SW480 (cell line): ENCODE data around the gene RBBP8NL.
A peak's percentile ranks its signal among the peaks of the same experiment; 100 is the strongest.

Source experiments
- DNase-seq: peaks from one replicate; pipeline ENCODE4 v3.0.0-alpha.2; 2016; ENCODE audit warnings: low spot score

Gene RBBP8NL

DNA sequence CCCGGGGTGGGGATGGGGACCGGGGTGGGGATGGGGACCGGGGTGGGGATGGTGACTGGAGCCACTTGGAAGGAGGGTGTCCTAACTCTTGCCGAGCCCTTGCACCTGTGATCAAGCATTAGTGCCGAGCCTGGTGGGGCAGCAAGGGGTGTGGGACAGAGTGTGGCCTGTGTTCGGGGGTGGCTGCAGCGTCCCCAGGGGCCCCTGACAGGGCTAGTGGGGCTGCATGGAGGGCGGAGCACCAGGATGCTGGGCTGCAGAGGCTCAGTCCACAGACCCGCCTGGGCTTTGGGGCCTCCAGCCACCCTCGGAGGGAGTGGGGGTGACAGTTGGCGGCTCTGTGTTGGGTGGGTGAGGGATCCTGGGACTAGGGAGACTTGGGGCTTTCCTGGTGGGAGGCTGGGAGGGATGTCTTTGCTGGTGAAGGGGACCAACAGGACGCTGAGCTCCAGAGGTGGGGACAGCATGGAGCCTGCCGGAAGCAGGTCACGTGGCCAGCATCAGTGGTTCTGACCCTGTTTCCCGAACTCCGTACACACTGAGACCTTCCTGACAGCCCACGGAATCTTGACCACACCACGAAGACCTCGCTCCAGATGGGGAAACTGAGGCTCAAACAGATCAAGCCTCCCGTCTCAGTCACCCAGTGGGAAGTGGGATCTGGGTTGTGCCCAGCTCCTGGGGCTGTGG lies 4.6 kb downstream of the RBBP8NL start:
- DNase-seq = no peak

DNA sequence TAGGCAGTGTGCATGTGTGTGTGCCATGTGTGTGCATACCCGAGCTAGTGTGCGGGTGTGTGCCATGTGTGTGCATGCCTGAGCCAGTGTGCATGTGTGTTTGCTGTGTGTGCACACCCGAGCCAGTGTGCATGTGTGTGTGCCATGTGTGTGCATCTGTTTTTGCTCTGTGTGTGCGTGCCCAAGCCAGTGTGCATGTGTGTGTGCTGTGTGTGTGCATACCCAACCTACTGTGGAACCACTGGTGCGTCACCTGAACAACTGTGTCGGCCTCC lies 5.7 kb downstream of the RBBP8NL start:
- no peak for DNase-seq

DNA sequence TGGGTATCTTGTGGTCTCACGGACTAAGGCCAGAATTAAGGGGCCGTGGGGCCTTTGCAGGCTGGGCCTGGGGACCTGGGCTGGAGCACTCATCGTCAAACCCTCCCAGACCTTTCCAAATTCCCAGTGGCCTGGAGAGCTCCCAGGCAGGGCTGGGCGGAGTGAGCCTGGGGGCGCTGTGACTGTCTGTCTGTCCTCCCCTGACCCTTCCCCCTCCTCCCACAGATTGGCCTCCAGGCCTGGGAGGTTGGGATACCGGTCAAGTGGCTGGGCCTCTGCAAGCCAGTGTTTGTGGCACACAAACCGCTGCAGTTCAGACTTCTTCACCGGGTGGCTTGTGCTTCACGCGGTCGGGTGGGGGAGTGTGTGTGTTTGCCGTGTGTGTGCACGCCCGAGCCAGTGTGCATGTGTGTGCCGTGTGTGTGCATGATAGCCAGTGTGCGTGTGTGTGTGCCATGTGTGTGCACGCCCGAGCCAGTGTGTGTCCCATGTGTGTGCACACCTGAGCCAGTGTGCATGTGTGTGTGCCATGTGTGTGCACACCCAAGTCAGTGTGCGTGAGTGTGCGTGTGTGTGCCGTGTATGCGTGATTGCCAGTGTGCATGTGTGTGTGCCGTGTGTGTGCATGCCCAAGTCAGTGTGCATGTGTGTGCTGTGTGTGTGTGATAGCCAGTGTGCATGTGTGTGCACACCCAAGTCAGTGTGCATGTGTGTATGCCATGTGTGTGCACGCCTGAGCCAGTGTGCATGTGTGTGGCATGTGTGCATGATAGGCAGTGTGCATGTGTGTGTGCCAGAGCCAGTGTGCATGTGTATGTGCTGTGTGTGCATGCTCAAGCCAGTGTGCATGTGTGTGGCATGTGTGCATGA lies 6.3 kb downstream of the RBBP8NL start:
- DNase-seq = no peak

DNA sequence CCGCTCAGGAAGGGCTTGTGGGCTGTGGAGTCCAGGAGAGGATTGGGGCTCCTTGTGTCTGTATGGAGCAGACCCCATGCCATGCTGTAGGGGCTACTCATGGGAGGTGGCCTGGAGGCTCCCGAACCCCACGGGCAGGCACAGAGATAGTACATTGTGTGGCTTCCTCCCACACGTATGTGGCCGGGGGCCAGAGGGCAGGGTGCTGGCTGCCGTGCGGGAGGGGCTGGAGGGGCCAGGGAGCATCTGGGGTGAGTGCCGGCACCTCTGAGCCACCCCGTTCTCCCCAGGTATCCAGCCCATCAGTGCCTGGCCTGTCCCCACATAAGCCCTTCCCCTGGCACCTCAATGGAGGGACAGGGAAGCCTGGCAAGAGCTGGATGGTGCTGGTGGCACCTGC lies 7.6 kb downstream of the RBBP8NL start:
- DNase-seq = no peak

DNA sequence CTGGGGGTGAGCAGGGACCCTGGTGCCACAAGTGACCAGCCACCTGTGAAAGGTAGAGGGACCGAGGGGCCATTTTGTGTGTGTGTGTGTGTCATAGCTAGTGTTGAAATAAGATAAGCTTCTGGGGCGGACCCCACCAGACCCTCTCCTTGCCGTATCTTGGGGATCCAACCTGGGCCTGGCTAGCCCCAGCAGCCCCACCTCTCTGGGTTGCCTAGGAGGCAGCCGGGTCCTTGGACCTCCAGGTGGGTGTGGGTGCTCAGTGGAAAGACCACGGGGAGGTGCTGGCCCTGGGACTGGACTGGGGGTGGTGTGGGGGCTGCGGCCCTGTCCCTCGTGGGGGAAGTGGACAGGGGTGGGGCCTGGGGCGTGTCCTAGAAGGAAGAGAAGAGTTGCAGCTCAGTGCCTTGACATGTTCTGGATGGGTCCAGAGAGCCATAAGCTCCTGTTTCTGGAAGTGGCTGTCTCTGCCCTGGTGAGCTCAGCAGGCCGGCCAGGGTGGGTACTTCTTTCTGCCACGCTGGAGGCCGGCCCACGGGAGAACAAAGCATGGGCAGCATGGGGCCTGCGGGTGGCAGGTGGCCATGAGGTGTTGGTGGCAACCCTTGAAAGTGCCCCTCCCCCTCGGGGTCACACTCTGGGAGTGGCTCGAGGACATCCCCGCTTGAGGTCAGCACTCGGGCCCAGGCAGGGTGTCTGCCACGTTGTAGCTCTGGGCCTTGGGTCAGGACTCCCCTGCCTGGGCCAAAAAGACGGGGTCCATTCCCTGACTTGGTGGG lies 8.4 kb downstream of the RBBP8NL start:
- DNase-seq = no peak

DNA sequence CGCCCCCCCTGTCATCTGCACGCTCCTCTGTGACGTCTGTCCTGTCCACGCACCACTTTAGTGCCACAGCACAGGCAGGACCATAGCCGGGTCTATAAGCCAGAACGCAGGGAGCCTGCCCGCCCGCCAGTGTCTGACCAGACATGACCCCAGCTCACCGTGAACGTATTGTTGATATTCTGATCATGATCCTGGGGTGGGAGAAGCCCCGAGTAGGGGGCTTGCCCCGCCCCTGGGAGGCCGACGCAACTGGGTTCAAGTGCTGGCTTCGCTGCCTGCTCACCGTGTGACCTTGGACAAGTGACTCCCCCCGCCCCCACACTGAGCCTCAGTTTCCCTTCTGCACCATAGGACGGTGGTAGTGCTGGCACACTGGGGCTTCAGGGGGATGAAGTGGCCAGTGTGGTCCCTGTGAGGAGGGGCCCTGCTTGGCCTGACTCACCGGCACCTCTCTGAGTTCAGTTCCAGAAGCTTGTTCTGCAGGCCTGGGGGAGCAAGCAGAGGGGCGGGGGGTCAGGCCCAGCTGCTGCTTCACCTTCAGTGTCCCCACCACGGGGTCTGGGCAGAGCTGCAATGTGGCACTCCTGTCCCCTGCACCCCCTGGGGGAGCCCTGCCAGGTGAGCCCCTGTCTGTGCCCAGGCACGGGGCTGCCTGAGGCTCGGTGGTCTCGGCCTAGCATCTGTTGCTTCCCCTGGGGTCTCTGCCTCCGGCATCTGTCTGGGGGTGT lies 9.2 kb downstream of the RBBP8NL start:
- no peak for DNase-seq

DNA sequence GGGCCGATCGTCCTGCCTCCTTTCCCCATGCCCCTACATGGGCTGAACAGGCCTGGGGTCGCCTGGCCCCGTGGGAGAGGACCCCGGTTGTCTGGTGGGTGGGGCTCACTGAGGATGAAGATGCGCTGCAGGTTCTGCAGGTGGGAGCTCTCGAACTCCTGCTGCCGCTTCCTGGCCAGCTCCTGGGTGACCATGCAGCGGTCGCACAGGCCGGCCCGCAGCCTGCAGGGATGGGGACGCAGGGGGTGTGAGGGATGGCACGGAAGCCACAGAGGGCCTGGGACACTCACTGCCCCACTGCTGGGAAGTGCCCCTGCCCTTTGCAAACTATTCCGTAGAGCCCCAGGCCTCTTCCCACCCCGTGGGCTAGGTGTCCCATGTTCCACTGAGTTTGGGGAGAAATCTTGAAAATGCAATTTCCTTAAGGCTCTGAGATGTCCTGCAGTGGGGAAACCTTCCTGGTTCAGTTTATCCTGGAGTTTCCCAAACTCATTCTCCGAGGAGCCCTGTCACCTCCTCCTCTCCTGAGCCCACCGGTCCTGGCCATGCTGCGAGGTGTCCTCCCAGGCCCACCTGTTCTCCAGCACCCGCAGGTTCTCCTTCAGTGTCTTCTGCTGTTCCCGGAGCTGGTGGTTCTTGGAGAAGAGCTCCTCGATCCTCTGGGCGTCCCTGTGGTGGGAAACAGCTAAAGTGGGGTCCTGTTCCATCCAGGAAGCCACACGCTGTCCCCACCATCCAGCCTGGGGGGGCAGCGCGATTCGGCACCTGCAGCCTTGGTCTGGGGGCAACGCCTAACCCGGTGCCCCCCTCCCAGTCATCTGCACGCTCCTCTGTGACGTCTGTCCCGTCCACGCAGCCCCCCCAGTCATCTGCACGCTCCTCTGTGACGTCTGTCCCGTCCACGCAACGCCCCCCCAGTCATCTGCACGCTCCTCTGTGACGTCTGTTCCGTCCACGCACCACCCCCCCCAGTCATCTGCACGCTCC lies 10.4 kb downstream of the RBBP8NL start:
- no peak for DNase-seq

DNA sequence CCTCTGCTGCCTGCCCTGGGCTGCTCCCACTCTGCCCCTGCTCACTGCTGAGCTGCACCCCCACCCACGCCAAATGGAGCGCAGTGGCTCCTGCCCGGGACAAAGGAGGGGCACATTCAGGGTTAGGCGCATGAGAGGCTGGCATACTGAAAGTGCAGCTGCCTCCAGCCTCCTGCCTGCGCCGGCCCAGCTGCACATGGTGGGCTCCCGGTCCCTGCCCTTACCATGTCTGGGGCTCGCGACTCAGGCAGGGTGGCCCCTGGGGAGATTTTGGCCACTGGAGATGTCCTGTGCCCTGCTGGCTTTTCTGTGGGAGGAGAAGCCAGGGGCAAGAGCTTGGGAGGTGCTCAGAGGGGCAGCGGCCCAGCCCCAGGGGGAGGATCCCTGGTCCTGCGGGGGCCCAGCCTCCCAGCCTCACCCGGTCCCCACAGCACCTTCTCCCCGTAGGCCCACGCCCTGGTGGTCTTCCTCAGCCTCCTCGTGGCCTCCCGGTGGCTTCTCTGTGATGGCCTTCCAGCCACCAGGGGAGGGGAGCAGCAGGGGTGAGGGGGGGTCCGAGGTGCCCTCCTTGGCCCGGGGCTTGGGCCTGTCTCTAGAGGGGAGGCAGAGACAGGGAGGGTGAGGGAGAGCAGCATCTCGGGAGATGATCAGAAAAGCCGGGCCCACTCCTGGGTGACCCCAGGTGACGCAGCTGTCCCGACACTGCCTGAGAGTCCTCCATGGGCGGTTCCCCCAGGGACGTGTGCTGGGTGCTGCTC lies 11.8 kb downstream of the RBBP8NL start:
- no peak for DNase-seq

DNA sequence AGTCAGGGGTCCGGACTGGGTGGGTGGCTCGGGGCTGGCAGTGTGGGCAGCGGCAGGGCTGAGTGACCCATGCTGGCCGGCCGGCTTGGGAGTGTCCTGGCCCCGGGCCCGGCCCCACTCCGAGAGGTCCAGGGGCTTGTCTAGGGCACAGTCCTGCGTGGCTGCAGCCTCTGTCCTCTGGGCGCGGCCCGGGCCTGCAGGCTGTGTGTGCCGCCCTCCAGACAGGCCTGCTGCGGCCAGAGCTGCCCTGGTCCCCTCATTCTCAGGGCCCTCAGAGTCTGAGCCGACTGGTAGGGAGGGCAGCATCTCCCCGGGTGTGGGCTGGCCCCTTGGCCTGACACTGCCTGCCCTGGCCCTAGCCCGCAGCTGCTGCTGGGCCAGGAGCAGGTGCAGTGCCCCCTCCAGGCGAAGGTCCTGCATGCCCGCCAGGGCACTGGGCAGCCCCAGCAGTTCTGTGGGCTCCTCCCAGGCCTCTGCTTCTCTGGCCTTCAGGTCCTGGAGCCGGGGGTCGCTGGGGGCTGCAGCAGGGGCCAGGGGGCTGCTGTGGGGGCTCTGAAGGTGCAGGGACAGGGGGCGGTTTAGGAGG lies 13.3 kb downstream of the RBBP8NL start:
- DNase-seq = no peak

DNA sequence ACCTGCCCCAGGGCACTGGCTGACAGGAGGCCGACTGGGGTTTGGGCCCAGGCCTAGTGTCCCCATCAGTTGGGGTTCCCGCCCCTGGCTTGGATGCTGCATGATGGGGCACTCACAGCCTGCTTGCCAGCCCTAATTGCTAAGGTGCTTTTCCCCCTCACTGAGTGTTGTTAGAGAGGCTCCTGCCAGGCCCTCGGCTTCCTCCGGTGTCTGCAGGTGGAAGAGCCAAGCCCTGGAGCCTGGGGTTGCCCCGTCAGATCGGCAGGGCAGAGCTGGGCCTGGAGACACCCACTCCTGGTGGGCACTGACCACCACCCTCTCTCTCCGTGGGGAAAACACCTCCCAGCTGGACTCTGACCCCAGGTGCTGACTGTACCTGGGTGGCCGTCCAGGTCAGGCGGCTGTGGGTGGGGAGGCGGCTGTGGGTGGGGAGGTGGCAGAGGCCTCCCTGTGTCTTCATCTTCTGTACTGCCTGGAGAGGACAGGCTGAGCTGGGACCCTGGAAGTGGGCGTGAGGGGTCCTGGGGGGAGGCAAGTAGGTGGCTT lies 14.2 kb downstream of the RBBP8NL start:
- no peak for DNase-seq

DNA sequence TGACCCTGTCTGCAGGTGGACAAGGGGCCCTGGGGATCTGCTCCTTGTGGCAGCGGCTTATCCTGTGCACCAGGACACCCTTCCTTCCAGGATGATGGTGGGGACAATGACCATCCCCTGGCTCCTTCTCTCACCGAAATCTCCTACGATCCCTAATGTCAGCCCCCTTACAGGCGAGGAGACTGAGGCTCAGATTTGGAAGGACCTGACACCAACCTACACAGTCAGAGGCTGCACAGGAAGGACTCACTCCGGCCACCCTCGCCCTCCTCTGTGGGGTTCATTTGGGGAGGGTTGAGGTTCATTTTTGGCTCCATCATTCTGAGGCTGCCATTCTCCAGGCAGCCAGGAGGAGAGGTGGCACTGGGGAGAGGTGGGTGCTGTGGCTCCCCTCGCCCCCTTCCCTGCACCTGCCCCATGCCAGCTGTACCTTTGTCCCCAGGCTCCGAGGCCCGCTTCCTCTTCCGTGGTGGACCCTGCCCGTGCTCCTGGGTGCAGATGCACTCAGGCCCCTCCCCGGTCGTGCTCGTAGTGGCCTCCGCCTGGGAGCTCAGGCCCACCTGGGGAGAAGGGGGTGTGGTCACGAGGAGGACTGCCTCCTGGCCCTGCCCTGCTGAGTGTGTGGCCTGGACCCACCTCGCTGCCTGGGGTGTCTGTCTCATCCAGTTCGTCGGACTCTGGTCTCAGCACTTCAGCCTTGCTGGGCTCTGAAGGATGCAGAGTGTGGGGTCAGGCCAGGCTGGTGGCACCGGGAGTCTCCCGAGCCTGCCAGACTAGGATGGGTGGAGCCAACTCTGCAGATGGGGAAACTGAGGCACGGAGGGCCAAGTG lies 14.9 kb downstream of the RBBP8NL start:
- DNase-seq = peak; percentile 85

DNA sequence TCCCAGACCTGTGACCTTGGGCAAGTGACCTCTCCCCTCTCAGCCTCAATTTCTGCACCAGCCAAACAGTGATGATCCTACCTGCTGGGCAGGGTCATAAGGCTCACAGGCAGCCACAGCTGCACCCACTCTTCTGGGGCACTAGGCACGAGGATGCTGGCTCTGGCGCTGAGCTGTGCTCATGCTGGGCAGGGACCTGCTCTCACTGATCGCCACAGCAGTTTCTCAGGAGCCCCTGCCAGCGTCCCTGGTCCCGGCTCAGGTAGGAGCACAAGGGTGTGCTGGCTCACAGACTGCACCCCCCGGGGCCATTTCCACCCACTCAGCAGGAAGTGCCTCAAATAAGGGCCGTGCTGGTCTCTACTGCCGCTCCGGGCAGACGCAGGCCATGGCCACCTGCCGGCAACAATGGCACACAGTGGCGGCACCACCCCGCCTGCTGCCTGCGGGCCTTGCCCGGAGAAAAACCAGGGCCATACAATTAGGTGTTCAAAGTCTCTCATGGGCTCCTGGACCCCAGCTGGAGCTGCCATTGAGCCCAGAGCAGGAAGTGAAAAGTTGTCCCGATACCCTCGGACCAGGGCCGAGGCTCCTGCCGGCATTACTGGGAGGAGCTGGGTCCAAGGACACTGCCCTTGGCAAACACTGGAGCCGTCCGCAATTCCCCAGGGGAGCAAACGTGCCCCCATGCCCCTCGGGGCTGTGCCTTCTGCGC lies 15.7 kb downstream of the RBBP8NL start:
- DNase-seq = peak; percentile 78

DNA sequence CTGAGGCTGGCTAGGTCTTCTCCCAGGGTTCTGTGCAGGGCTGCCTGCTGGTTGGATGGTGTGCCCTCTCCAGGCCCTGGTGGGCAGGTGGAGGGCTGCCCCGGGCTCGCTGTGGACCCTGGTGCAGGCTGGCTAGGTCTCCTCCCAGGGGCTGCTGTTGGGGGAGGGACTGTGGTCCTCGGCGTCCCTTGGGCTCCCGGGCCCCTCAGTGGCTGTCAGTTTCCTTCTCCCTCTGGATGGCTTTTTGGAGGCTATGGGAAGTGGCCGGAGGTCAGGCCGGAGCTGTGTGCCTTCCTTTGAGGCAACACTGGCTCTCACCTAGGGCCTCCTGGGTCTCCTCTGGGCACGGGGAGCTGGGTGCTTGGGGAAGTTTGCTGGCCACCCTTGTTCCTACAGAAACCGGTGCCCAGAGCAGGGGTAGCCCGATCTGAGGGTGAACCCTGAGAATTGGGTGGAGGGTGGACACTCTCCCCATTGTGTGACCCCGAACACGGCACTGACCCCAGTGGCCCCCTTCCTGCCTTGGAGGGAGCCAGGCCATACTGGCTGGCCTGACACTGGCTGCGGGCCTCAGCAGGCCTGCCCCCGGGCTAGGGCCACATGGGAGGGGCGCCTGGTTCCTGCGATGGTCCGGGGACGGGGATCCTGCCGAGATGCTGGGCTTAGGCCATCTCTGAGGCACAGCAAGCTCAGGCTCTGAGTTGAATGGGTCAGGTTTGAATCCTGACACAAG lies 16.4 kb downstream of the RBBP8NL start:
- no peak for DNase-seq

DNA sequence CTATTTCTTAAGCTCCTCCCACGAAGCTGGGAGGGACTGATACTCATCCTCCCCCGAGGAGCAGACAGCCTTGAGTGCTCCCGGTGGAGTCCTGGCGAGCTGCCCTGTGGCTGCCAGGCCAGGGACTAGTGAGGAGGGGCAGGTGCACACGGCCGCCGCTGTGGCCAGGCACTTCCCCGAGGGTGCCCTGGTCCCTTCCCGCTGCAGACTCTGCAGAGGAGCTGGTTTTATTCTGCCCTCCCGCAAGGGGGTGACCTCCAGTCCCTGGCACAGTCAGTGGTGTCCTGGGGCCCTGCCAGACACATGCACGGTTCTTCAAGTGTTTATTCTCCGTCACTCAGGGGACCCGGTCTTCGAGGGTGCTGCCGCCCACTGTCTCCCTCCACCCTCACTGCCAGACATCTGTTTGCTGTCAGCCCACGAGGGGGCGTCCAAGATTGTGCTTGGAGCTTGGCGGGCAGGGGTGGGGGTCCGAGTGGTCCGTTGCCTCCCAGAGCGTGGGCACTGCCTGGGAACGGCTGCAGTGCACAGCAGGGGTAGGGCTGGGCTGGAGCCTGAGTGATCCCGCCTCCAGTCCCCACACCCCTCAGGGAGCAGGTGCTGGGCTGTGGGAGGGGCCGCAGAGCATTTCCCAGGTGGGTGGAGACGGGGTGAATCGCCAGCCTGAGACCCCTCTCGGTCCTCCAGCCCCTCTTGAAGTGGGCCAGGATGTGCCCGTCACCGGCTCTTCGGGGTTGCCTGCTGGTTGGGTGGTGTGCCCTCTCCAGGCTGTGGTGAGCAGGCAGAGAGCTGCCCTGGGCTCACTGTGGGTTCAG lies 17.2 kb downstream of the RBBP8NL start:
- DNase-seq = peak; percentile 72

DNA sequence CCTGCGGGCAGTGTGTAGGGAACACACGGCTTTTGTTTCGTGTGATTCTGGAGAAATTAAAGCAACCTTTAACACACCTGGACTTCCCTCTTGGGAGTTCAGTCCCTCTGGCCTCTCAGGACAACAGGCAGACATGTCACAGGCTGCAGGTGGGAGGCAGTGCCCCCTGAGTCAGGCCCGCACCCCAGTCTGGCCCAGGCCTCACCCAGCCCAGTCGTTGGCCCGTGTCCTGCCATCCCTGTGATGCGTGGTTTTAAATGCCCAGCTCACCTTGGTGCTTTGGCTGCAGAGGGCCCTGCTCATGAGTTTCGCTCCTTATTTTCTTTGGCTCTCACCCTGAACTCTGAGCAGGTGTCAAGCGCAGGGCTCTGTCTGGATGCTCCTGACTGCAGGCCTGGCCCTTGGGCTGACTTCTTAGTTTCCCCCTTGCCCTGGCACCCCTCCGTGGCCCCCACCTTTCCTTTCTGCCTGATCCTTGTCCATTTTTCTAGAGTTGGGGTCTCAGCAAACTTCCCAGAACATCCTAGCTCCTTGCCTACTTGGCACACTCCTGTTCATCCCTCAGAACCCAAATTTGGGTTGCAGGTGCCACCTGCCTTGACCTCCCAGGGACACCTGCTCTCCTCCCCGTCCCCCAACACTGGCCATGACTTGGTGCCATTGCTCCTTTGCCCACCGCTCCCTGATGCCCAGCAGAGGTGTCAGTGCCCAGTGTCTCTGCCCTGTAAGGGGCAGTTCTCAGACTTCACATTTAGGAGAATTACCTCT lies 18.1 kb downstream of the RBBP8NL start:
- DNase-seq = no peak

DNA sequence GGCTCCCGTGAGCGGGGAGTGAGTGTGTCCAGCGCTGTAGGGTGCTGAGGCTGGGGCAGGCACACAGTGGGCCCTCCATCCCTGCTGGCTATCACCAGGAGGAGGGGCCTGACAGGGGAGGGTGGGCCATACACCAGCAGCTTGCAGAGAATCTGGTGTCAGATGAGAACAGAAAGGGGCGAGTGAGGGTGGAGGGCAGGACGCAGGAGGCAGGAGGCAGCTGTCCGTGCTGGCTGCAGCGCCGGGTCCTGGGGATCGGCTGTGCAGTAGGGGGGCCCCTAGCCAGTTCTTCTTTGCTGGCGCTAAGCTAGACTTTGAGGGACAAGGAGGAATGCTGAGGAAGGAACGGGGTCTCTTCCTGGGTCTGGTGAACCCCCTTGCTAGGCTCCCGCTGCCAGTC lies 18.7 kb downstream of the RBBP8NL start:
- no peak for DNase-seq
